GM21526 (cell line): ENCODE results near the gene BFAR.
"Not testable (repeated sequence)": the region's sequence is repeated elsewhere in the genome, so short reads cannot be mapped to it uniquely, and the experiment has no call there.

ENCODE experiments used
- ATAC-seq: cut with Tn5 transposase; IDR thresholded peaks from one replicate; pipeline ENCODE4 v1.9.1; 2021; ENCODE audit warnings: moderate library complexity; ENCODE audit not compliant: unreplicated experiment, low FRiP score

Gene BFAR, protein sequence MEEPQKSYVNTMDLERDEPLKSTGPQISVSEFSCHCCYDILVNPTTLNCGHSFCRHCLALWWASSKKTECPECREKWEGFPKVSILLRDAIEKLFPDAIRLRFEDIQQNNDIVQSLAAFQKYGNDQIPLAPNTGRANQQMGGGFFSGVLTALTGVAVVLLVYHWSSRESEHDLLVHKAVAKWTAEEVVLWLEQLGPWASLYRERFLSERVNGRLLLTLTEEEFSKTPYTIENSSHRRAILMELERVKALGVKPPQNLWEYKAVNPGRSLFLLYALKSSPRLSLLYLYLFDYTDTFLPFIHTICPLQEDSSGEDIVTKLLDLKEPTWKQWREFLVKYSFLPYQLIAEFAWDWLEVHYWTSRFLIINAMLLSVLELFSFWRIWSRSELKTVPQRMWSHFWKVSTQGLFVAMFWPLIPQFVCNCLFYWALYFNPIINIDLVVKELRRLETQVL

DNA sequence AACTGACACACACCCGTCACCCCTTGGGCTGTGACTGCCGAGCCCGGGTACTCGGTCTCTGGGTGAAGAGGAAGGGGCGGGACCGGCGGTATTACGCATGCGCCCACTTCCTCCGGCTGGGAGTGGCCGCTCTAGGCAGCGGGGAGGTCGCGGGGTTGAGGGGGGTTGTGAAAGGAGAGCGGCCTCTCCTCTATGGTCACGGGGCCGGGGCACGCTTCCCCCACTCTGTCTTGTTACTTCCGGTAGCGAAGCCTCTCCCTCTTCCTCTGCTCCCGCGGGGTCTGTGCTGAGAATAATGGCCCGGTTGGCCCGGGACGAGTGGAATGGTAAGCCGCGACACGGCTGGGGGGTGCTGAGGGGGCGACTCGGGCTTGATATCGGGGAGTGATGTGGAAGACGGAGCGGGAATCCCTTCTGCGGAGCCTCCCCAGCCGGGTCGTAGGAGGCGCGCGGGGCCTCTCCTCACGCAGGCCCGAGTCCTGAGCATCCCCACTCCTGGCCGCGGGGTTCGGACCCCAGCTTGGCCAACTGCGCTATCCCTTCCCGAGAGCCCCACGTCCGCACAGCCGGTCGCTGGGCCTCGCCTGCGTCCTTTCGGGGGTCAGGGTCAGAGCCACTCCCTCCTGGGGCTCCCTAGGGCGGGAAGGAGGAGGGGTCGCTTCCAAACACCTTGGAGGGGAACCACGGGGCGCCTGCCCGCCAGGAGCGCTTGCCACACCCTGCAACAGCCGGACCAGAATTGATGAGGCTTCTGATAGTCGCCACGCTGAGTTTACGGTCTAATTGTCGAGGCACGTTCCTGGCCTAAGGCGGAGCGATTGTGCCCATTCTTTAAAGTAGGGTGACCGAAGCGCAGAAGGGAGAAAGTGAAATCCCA lies at the start of gene BFAR:
BFAR (plus strand) TSS at position 259 of the 877 bp plus-strand sequence. CDS start 11,396 bp downstream, outside the sequence.
- ATAC-seq: peak; percentile 68

DNA sequence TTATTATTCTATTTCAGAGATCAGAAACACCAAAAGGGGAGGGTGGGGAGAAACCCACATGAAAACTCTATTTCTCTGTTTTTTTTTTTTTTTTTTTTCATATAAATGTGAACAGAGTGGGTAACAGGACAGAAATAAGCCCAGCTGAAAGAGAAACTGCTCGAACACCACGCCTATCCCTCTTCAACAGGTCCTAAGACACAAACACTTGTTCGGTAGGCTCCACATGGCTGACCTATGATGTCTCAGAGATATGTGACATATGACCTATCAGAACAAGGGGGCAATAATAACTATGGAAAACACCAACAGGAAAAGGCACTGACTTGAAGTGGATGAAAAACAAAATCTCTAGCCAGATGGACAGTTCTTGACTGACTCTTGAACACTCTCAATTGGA lies 47.5 kb upstream of the BFAR start:
- no peak for ATAC-seq

DNA sequence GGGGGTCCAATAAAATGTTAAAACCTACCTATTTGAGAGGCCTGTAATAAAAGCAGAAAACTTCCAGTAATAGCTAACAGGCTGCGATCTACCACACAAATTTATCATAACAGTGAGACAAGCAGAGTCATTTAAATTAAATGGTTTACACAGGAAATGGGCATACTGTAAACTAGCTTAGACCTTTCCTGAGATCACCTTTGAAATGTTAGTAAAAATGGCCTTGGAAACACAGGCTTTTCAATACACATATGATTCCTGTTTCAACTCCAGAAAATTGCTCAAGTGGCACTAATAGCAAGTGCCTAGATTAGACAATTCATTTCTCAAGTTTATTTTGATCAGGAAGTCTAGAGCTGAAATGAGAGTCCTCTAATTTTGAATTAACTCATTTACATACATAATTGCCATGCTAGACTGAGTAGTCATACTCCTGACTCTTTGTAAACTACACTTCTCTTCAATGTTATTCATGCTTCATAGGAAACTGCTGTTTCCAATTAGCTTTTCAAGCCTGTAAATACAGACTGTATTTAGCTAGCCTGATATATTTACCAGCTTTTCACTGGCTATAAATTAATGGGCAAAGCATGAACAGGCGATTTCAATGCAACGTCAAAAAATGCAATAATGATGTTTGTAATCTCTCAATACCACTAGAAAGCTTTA lies 46.0 kb upstream of the BFAR start:
- ATAC-seq: no peak

DNA sequence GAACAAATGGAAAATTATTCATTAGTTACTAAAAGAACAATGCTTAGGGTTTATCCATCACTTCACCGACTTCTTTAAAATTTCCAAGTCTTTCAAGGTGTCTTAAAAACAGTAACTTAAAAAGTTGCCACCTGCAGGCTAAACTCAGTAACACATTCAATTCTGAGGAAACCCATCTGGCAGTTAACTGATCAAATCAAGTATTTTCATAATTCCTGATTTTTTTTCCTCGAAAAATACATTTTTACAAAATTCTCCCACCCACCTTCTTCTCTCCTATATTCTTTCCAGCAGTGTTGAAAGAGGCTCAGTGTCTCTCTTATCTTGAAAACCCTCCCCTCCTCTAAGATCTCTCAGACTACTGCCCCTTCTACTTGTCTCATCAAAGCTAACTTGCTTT lies 32.6 kb upstream of the BFAR start:
- ATAC-seq: no peak

DNA sequence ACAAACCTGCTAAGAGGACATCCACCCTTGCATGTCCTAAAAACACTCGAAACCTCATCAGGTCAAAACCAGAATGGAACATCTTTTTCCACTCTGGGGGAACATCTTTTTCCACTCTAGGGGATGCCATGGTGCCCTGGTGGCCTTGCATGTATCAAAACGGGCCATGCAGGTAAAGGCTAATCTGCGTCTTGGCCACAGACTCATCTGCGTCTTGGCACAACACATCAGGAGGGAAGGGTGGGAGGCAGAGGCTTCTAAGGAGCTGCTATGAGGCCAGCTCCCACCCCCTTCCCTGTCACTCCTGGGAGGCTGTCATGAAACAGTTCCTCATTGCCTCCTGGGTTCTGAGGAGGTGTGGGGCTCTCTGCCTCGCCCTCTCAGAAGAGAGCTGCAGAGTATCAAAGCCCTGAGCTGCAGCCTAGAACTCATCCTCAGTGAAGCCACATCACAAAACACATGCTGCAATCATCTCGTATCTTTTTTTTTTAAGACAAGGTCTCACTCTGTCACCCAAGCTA lies 30.2 kb upstream of the BFAR start:
- ATAC-seq: no peak

DNA sequence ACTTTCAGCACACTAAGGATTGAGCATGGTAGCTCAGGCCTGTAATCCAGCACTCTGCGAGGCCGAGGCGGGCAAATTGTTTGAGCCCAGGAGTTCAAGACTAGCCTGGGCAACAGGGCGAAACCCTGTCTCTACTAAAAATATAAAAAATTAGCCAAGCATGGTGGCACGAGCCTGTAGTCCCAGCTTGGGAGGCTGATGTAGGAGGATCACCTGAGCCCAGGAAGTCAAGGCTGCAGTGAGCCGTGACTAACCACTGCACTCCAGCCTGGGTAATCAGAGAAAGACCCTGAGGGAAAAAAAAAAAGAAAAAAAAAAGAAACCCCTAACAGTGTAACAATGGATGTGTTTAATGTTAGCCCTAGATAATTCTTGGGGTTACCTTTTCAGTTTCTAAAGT lies 26.6 kb upstream of the BFAR start:
- ATAC-seq: no peak

DNA sequence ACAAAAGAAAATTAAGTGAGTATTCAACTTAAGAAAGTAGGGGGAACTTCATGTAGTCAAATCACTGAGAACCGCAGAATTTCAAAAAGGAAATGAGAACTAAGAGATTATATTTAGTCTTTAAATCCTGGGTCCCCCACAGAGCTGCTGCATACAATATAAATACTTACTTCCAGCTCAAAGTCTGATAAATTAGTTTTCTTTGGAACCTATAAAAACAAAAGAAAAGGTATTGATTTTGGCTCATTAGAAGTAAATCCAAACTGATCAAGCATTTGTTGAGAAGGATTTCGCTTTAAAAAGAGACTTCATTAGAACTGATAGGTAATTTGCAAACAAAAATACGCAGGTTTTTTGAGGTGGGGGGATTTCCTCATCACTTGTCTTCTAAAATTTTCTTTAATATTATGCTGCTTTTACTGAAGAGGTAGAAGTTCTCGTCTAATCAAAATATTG lies 24.6 kb upstream of the BFAR start:
- no peak for ATAC-seq

DNA sequence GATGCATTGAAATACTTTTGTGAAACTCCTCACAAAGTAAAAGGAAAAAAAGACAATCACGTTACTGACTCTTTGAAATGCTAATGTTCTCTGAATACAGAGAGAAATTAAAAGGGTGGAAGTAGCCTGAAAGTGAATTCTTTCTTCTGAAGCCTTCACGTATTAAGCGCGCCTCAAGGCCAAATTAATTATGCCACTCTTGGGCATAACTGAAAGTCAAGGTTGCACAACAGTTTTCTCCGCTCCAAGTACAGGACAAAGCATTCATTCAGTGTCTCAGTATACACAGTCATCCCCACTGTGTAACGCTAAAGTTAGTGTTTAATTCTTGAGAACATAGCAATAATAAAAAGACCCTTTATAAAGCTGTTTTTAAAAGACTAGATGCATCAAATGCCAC lies 24.1 kb upstream of the BFAR start:
- ATAC-seq: no peak

DNA sequence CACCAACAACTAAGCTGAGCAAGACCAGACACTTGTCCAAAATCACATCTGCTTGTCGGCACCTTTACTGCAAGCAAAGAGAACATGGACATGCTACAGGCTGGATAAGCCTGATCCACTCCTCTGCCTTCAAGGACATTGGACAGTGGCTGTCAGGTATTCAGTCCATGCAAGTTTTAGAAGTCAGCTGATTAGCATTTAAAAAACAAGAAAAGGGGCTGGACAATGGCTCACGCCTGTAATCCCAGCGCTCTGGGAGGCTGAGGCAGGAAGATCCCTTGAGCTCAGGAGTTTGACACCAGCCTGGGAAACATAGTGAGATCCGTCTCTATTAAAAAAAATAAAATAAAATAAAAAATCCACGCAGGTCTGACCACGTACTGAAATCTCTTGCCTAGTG lies 23.0 kb upstream of the BFAR start:
- no peak for ATAC-seq

DNA sequence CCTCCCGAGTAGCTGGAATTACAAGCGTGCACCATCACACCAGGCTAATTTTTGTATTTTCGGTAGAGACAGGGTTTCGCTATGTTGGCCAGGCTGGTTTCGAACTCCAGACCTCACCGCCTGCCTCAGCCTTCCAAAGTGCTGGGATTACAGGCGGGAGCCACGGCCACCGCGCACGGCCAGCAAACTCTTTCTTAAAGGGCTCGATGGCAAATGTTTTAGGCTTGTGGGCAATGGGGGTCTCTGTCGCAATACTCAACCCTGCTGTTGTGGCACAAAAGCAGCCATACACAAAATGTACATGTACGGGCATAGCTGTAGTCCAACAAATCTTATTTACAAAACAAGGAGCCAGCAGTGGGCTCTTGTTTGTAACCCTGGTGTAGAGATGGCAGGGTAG lies 21.1 kb upstream of the BFAR start:
- no peak for ATAC-seq

DNA sequence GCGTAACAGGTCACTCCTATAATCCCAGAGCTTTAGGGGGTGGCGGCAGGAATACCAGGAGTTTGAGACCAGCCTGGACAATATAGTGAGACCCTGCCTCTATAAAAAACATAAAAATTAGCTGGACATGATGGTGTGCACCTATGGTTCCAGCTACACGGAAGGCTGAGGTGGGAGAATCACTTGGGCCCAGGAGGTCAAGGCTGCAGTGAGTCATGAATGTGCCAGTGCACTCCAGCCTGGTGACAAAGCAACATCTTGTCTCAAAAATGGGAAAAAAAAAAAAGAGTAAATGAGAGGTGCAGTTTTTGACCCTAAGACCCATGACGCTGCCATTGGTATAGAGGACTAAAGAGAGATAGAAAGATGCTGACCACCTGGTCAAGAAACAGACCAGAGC lies 18.8 kb upstream of the BFAR start:
- ATAC-seq: no peak

DNA sequence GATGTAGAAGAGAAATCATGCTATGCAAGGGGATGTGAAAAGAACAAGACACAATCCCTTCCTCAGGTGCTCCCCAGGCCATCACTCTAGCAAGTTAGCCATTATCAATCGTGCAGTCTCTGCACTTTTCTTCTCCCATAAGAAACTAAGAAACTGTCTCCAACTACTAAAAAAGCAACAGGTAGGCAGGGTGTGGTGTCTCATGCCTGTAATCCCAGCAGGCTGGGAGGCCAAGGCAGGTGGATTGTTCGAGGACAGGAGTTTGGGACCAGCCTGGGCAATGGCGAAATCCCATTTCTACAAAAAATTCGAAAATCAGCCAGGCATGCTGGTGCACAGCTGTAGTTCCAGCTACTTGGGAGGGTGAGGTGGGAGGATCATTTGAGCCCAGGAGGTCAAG lies 16.5 kb upstream of the BFAR start:
- no peak for ATAC-seq

DNA sequence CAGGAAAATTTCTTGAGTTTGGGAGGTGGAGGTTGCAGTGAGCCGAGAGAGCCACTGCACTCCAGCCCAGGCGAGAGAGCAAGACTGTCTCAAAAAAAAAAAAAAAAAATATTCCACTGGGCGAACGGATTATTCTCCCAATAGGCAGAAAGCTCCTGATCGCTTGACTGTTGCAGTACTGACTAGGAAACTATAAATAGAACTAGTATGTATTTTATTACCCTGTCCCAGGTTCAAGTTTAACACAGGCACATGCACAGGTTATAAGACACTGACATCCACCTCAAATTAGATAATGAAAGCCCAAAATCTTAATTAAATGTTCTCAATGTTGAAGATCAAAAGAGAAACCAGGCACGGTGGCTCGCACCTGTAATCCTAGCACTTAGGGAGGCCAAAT lies 14.2 kb upstream of the BFAR start:
- no peak for ATAC-seq

DNA sequence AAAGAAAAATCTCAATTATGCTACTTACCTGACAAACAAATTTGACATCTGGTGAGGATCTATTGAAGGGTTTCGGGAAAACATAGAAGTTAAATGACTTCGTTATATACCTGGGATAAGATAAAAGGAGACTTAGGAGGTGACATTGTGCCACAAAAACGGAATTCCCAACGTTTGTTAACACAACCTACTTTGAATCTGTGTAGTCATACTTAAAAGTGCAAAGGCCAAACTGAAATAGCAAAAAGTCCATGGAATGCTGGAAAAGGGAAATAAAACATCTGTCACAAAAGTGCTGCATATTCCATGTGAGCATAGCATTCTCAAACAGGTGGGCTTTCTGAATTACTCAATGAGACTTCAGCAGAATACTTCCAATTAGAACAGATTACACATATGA lies 5.7 kb upstream of the BFAR start:
- ATAC-seq: no peak

DNA sequence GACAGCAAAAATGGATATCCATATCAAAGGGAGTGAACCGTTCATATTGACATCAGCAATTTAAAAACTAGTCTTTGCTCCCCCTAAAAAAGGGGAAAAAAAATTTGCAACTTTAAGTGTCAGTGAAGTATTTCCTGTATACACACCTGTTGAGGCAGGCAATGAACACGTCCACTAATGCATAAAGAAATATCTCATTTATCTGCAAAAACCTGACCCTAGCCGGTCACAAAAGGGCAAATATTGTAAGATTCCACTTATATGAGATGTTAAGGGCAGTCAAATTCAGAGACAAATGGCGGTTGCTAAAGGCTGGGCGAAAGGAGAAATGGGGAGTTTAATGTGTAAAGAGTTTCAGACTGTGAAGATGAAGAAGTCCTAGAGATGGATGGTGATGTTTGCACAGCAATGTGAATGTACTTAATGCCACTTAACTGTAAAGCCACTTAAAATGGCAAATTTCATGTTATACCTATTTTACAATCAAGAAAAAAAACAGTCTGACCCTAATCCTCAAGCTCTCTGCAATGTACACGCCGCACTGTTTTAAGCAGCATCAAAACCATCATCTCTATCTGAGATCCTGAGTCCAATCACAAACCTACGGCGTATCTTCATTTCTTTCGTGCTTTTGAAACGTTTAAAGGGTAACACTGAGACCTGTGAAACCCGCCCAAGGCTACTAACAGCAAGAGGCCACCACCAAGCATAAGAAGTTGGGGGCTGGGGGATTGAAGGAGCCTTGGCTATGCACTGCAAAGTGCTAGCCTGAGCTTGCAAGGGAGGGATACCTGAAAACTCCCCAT lies 3.7 kb upstream of the BFAR start:
- no peak for ATAC-seq

DNA sequence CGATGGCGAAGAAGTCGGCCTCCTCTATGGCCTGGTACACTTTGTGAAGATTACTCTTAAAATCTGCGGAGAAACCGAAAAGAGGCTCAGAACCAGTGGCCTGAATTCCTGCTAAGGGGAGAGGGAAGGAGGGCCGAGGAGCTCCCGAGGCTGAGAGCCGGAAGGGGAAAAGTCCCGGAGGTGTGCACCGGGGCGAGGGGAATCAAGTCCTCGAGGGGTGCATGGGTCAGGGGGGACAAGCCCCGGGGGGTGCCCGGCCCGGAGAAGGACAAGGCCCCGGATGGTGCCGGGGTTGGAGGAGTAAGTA lies 3.2 kb upstream of the BFAR start:
- peak; percentile 6 for ATAC-seq

DNA sequence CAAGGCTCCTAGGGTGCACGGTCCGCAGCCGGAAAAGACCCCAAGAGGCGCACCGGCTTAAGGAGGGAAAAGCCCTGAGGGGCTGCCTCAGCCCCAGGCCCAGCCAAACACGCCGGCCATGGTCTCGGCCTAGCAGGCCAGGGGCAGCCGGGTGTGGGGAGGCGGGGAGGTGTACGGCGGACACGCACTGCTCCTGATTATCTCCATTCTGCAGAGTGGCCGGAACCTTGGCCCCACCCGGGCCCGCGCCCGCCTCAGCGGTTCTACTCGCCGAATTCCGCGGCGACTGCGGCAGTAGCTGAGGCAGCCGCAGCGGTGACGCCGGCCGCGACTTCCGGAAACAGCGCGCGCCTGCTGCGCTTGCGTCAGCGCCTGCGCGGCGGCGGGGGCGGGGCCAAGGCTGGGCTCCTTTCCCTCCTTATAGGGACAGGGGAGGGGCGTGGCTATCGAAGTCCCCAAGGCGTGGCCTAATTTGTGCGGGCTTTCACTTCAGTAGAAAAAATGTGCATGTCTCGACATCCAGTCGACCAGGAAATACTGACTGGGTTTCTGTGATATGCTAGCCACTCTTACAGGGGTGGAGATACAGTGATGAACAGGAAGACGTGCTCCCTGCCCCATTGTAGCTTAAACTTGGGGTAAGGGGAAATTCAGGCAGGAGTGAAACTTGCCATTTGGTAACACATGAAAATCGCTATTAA lies 2.7 kb upstream of the BFAR start, which contains the start of gene PARN:
PARN (minus strand) TSS at position 342 of the 701 bp plus-strand sequence; CDS start at position 207, 135 bp downstream.
- ATAC-seq: peak; percentile 49

DNA sequence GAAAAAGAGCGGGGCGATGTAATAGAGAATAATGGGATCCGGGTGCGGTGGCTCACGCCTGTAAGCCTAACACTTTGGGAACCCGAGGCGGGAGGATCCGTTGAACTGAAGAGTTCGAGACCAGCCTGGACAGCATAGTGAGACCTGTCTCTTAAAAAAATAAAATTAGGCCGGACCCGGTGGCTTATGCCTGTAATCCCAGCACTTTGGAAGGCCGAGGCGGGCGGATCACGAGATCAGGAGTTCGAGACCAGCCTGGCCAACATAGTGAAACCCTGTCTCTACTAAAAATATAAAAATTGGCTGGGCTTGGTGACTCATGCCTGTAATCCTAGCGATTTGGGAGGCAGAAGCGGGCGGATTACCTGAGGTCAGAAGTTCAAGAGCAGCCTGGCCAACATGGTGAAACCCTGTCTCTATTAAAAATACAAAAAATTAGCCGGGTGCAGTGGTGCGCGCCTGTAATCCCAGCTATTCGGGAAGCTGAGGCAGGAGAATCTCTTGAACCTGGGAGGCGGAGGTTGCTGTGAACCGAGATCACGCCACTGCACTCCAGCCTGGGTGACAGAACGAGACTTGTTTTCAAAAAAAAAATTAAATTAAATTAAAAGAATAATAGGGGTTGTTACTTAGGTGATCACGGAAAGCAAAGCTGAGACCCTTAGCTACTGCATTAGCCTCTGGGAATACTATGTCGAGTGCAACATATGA lies 2.0 kb upstream of the BFAR start:
- not testable (repeated sequence) for ATAC-seq

DNA sequence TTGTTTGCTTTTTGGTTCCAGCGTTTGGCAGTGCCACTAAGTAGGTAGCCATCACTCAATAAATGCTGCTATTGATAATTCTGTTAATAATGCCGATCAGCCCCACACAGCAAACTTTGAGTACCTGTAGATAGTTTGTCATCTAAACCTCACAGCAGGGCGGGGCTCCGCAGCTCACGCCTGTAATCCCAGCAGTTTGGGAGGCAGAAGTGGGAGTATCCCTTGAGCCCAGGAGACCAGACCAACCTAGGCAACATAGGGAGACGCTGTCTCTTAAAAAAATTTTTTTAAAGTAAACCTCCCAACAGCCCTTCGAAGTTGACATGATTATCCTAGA lies 1.6 kb downstream of the BFAR start:
- no peak for ATAC-seq
